Liver (tissue), 9 donors: ENCODE results near the gene TRH. TPM values are rescaled to one million over a fixed set of nuclear protein-coding genes. Genes with fewer than 3 reads are reported as not detected.
"Not testable (repeated sequence)": the region's sequence is repeated elsewhere in the genome, so short reads cannot be mapped to it uniquely, and the experiment has no call there.

Source experiments
- DNase-seq: peaks from one replicate; pipeline ENCODE4 v3.0.0-alpha.2; 2017; ENCODE audit warnings: low spot score
- H3K27ac ChIP-seq, 2 donors: one replicate each; pipeline ENCODE4 v1.7.0; 2013; ENCODE audit warnings: inconsistent platforms in 2 of 2, low read length in 2 of 2, control low read depth in 1 of 2, low read depth in 1 of 2, mild to moderate bottlenecking in 1 of 2
- H3K27me3 ChIP-seq, 4 donors: one replicate each; pipeline versions ENCODE4 v1.6.1 to v1.7.0; 2013; ENCODE audit warnings: low read length in 3 of 4, inconsistent platforms in 1 of 4, mild to moderate bottlenecking in 1 of 4, moderate library complexity in 1 of 4; ENCODE audit not compliant: control insufficient read depth in 4 of 4, insufficient read depth in 4 of 4
- H3K36me3 ChIP-seq, 4 donors: one replicate each; pipeline versions ENCODE4 v1.6.1 to v1.7.0; 2013; ENCODE audit warnings: low read length in 3 of 4, mild to moderate bottlenecking in 3 of 4, low read depth in 1 of 4, moderate library complexity in 1 of 4; ENCODE audit not compliant: control insufficient read depth in 4 of 4, insufficient read depth in 3 of 4
- H3K4me1 ChIP-seq, 4 donors: one replicate each; pipeline versions ENCODE4 v1.6.1 to v1.7.0; 2013; ENCODE audit warnings: low read length in 3 of 4, mild to moderate bottlenecking in 3 of 4, moderate library complexity in 1 of 4; ENCODE audit not compliant: control insufficient read depth in 4 of 4, insufficient read depth in 4 of 4
- H3K4me3 ChIP-seq, 3 donors: one replicate each; pipeline versions ENCODE4 v1.6.1 to v1.7.0; 2013; ENCODE audit warnings: low read length in 3 of 3, control low read depth in 1 of 3, low read depth in 1 of 3, mild to moderate bottlenecking in 1 of 3
- H3K9ac ChIP-seq, 2 donors: one replicate each; pipeline ENCODE4 v1.7.0; 2013; ENCODE audit warnings: low read length in 2 of 2, mild to moderate bottlenecking in 2 of 2, moderate library complexity in 2 of 2, control low read depth in 1 of 2, low read depth in 1 of 2
- H3K9me3 ChIP-seq, 4 donors: one replicate each; pipeline versions ENCODE4 v1.6.1 to v1.7.0; 2013; ENCODE audit warnings: low read length in 3 of 4; ENCODE audit not compliant: control insufficient read depth in 4 of 4
- ATF3 ChIP-seq: IDR thresholded peaks from 2 replicates; pipeline ENCODE4 v1.6.1; 2016; ENCODE audit warnings: antibody characterized with exemption
- CTCF ChIP-seq: fragments of 150-350 bp; IDR thresholded peaks from 2 replicates; pipeline ENCODE4 v1.5.1; 2017; ENCODE audit warnings: improper control_type of control experiment, low read depth, low read length; ENCODE audit not compliant: missing input control
- EGR1 ChIP-seq, 2 donors: IDR thresholded peaks; 2 replicates each; pipeline ENCODE4 v1.6.1; 2016 to 2018; ENCODE audit warnings: antibody characterized with exemption in 2 of 2, low read depth in 2 of 2
- FOXA1 ChIP-seq: IDR thresholded peaks from 2 replicates; pipeline ENCODE4 v1.6.1; 2016; ENCODE audit warnings: antibody characterized with exemption
- FOXA2 ChIP-seq: IDR thresholded peaks from 2 replicates; pipeline ENCODE4 v1.6.1; 2016; ENCODE audit warnings: antibody characterized with exemption
- GABPA ChIP-seq, 2 donors: IDR thresholded peaks in 1 of 2; conservative IDR thresholded peaks in 1 of 2; 2 replicates each; pipeline ENCODE4 v1.6.1; 2016; ENCODE audit warnings: antibody characterized with exemption in 2 of 2, mild to moderate bottlenecking in 1 of 2, moderate library complexity in 1 of 2
- HNF4A ChIP-seq, 2 donors: conservative IDR thresholded peaks; 2 replicates each; pipeline ENCODE4 v1.6.1; 2016; ENCODE audit warnings: antibody characterized with exemption in 2 of 2, mild to moderate bottlenecking in 2 of 2
- HNF4G ChIP-seq: IDR thresholded peaks from 2 replicates; pipeline ENCODE4 v1.6.1; 2016; ENCODE audit warnings: antibody characterized with exemption
- JUND ChIP-seq, 2 donors: IDR thresholded peaks; 2 replicates each; pipeline ENCODE4 v1.6.1; 2016; ENCODE audit warnings: antibody characterized with exemption in 2 of 2
- MAX ChIP-seq: IDR thresholded peaks from 2 replicates; pipeline ENCODE4 v1.6.1; 2016; ENCODE audit warnings: antibody characterized with exemption
- NR2F2 ChIP-seq: IDR thresholded peaks from 2 replicates; pipeline ENCODE4 v1.6.1; 2016; ENCODE audit warnings: antibody characterized with exemption
- RAD21 ChIP-seq, 2 donors: IDR thresholded peaks; 2 replicates each; pipeline ENCODE4 v1.6.1; 2016; ENCODE audit warnings: antibody characterized with exemption in 2 of 2, mild to moderate bottlenecking in 2 of 2
- REST ChIP-seq: IDR thresholded peaks from 2 replicates; pipeline ENCODE4 v1.6.1; 2016; ENCODE audit warnings: antibody characterized with exemption, mild to moderate bottlenecking
- RXRA ChIP-seq, 2 donors: IDR thresholded peaks; 2 replicates each; pipeline ENCODE4 v1.6.1; 2017 to 2018; ENCODE audit warnings: antibody characterized with exemption in 2 of 2, mild to moderate bottlenecking in 1 of 2
- SP1 ChIP-seq: IDR thresholded peaks from 2 replicates; pipeline ENCODE4 v1.6.1; 2018; ENCODE audit warnings: antibody characterized with exemption, mild to moderate bottlenecking
- TAF1 ChIP-seq: conservative IDR thresholded peaks from 2 replicates; pipeline ENCODE4 v1.6.1; 2016; ENCODE audit warnings: antibody characterized with exemption, mild to moderate bottlenecking
- YY1 ChIP-seq: IDR thresholded peaks from 2 replicates; pipeline ENCODE4 v1.6.1; 2016; ENCODE audit warnings: antibody characterized with exemption, mild to moderate bottlenecking
- ZBTB33 ChIP-seq: IDR thresholded peaks from 2 replicates; pipeline ENCODE4 v1.6.1; 2016; ENCODE audit warnings: antibody characterized with exemption
- WGBS: extraction: QIAGEN DNeasy Blood & Tissue Kit; methylation state at CpG from one replicate; pipeline ENCODE4 v1.1.7; 2013; 5-methylcytosine and 5-hydroxymethylcytosine counted together
- polyA plus RNA-seq, 2 donors: library from polyadenylated mRNA; stranded (reverse) in 1 of 2; unstranded in 1 of 2; fragments of 200-250 nt in 1 of 2; fragments of >200 nt in 1 of 2; fragmentation: Nextera tagmentation in 1 of 2; extraction: Ambion mirVana in 1 of 2; gene quantifications; one replicate each; pipeline versions ENCODE4 v1.2.1 to v1.2.3, GENCODE V29; 2013 to 2015
- total RNA-seq, 2 donors: library from RNA; depleted of rRNA; stranded (reverse); fragments of >200 nt; gene quantifications; one replicate each; pipeline ENCODE4 v1.2.3, GENCODE V29; 2014
- donor health status: healthy.
- donor health status: healthy.
- donor health status: healthy.
- donor health status: healthy.
- donor health status: healthy.

The TRH gene
- total and polyA plus RNA-seq, 4 donors = 0.28 TPM; not detected in 3

GRCh38 chr3:129994883-129995559, 20.5 kb downstream of the TRH start:
- no peaks in the 10 kb centered on the region for H3K4me1 ChIP-seq
- whole genome bisulfite sequencing = 62% methylated on average over 5 of the region's 5 CpGs
- no peak for DNase-seq
- no peaks in the 10 kb centered on the region for H3K27me3 ChIP-seq
- TF ChIP-seq EGR1 (IDR thresholded peaks at IDR 0.05; ENCODE audit: low read depth in 2 of 2) (no peak), HNF4G (no peak), RXRA (IDR thresholded peaks at IDR 0.05) (no peak), CTCF (no peak), MAX (no peak), HNF4A (conservative IDR thresholded peaks at IDR 0.05) (no peak), ATF3 (no peak), FOXA1 (no peak)
- H3K27ac ChIP-seq = no peak overlapping the region
- no peaks in the 10 kb centered on the region for H3K36me3 ChIP-seq
- H3K4me3 ChIP-seq = no peak overlapping the region
- H3K9me3 ChIP-seq = no peaks in the 10 kb centered on the region
- no peak overlapping the region for H3K9ac ChIP-seq

GRCh38 chr3:129996073-129996472, 21.6 kb downstream of the TRH start:
- Histone ChIP-seq H3K4me1 (no peaks in the 10 kb centered on the region), H3K4me3 (no peak overlapping the region), H3K27ac (no peak overlapping the region), H3K9me3 (no peaks in the 10 kb centered on the region), H3K36me3 (no peaks in the 10 kb centered on the region), H3K27me3 (no peaks in the 10 kb centered on the region), H3K9ac (no peak overlapping the region)
- 78% methylated on average over 4 of the region's 4 CpGs for WGBS
- TF ChIP-seq RXRA (IDR thresholded peaks at IDR 0.05) (no peak), FOXA2 (no peak), GABPA (IDR thresholded peaks at IDR 0.05 in 1 of 2, conservative IDR thresholded peaks at IDR 0.05 in 1 of 2) (no peak), SP1 (no peak), MAX (no peak), YY1 (no peak), REST (no peak), EGR1 (IDR thresholded peaks at IDR 0.05; ENCODE audit: low read depth in 2 of 2) (no peak), FOXA1 (no peak), TAF1 (no peak), RAD21 (IDR thresholded peaks at IDR 0.05) (no peak), ATF3 (no peak), JUND (IDR thresholded peaks at IDR 0.05) (no peak), HNF4A (conservative IDR thresholded peaks at IDR 0.05) (no peak), CTCF (no peak), NR2F2 (no peak), HNF4G (no peak), ZBTB33 (no peak)
- no peak for DNase-seq

- H3K9me3 ChIP-seq, H3K36me3 ChIP-seq, DNase-seq, H3K4me1 ChIP-seq, H3K27me3 ChIP-seq, H3K27ac ChIP-seq, H3K4me3 ChIP-seq, H3K9ac ChIP-seq: not testable (repeated sequence)
- 66% methylated on average over 5 of the region's 5 CpGs for WGBS
Measured at GRCh38 chr3:129999176-129999575, 24.7 kb downstream of the TRH start.
